Mucosa of descending colon (tissue), 3 donors: ENCODE measurements around the gene IQSEC3. TPM values are rescaled to one million over a fixed set of nuclear protein-coding genes. Genes with fewer than 3 reads are reported as not detected.

Experiments used
- ATAC-seq: fragments of 200-7000 bp; cut with Tn5 transposase; one replicate; pipeline ENCODE4 v1.9.1; 2020; ENCODE audit warnings: mild to moderate bottlenecking, moderate library complexity
- DNase-seq, 3 donors: peaks; one replicate each; pipeline ENCODE4 v3.0.0-alpha.2; 2020
- H3K36me3 ChIP-seq: fragments of 200-600 bp; one replicate; pipeline ENCODE4 v1.8.0; 2021; ENCODE audit warnings: low read depth, mild to moderate bottlenecking
- H3K4me1 ChIP-seq: fragments of 200-600 bp; one replicate; pipeline ENCODE4 v1.8.0; 2021; ENCODE audit warnings: low read depth, mild to moderate bottlenecking
- H3K4me3 ChIP-seq: fragments of 200-600 bp; one replicate; pipeline ENCODE4 v1.8.0; 2021; ENCODE audit warnings: mild to moderate bottlenecking
- H3K9me3 ChIP-seq: fragments of 200-600 bp; one replicate; pipeline ENCODE4 v1.8.0; 2021; ENCODE audit warnings: mild to moderate bottlenecking
- intact Hi-C, 2 donors: fragments of 100-400 bp; cut with DNase I in 1 of 2; cut with micrococcal nuclease in 1 of 2; formaldehyde crosslinking; loops; one replicate each; pipeline versions ENCODE4 v1.11.0 to v1.11.1; 2022; cut with DNase I, micrococcal nuclease
- total RNA-seq, 3 donors: library from RNA; stranded (reverse); fragmentation: NEBNext Ultra II Directional in 2 of 3; extraction: Animal tissue kit (Norgen Biotek cat#: 25700) in 2 of 3; gene quantifications; one replicate each; pipeline versions ENCODE4 v1.2.1 to v1.2.4, GENCODE V29; 2021 to 2023
- TF ChIP-seq, protein P1 (sequence below): fragments of 200-600 bp; IDR thresholded peaks from one replicate; pipeline ENCODE4 v1.8.0; 2022; ENCODE audit warnings: antibody characterized with exemption, mild to moderate bottlenecking
- donor health status: DM: no; HTN: no; CAD: no; lungs with moderate emphysema.
- donor health status: DM: no; HTN: no; CAD: no.
- donor health status: DM: no; HTN: yes; CAD: no.

Gene IQSEC3
- total RNA-seq, 3 donors from 2014 or later: 0.23 to 2.3 (median 1.1) TPM

DNA sequence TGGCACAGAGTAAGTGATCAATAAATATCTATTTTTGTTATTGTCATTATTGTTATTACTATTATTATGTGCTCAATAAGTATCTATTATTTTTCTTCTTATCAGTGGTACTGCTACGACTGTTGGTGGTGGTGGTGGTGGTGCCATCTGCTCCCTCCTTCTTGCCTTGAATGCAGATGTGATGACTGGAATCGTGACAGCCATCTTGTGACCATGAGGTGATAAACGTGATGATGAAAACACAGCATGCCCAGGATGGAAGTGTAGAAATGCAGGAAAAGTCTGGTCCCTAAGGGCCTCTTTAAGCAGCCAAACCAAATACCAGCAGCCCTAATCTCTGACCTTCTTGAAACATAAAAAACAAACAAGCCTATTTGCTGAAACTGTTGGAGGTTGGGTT is 125.0 kb downstream of the IQSEC3 start:
- intact Hi-C loops: no loop called here
- ATAC-seq (no peak), DNase-seq (no peak)
- Histone ChIP-seq H3K9me3 (no peaks in the 10 kb centered on the region), H3K4me1 (peaks cover 3% of the 10 kb centered on the region), H3K36me3 (no peaks in the 10 kb centered on the region), H3K4me3 (no peak overlapping the region)
- TF ChIP-seq, protein P1, sequence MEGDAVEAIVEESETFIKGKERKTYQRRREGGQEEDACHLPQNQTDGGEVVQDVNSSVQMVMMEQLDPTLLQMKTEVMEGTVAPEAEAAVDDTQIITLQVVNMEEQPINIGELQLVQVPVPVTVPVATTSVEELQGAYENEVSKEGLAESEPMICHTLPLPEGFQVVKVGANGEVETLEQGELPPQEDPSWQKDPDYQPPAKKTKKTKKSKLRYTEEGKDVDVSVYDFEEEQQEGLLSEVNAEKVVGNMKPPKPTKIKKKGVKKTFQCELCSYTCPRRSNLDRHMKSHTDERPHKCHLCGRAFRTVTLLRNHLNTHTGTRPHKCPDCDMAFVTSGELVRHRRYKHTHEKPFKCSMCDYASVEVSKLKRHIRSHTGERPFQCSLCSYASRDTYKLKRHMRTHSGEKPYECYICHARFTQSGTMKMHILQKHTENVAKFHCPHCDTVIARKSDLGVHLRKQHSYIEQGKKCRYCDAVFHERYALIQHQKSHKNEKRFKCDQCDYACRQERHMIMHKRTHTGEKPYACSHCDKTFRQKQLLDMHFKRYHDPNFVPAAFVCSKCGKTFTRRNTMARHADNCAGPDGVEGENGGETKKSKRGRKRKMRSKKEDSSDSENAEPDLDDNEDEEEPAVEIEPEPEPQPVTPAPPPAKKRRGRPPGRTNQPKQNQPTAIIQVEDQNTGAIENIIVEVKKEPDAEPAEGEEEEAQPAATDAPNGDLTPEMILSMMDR: no peak

DNA sequence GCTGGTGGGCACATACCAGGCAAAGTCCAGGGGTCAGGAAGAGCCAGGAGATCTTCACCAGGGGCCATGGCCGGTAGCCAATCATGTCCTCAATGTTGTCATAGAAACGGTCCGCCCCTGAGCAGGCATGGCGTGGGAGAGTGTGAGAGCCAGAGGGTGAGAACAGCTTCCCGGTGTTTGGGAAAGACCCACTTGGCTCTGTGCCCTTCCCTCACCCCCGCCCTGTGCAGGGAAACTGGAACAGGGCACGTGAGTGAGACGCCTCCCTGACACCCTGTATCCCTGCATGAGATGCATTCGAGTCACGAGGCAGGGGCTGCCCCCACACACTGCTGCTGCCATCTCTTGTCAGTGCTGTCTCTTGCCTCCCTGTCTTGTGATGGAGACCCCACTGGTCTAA is 126.7 kb downstream of the IQSEC3 start:
- no peak for ATAC-seq

DNA sequence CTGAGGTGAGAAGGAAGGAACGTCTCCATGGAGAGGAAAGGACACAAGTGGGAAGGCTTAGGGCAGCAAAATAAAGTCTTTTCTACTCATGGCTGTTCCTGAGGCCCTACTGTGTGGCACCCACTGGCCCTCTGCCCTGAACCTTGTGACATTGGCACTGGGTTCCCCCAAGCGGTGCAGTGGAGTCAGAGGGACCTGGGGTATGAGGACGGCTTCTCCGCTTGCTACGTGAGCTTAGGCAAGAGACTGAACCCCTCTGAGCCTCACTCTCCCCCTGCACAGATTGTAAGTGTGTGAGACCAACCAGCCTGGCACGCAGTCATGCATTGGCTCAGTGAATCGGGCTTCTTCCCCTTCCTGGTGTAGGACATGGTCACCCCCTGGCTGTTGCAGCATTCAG is 127.7 kb downstream of the IQSEC3 start:
- ATAC-seq (no peak), DNase-seq (no peak)
- peaks cover 2% of the 10 kb centered on the region for H3K4me1 ChIP-seq
- H3K9me3 ChIP-seq: no peaks in the 10 kb centered on the region
- intact Hi-C loops: no loop called here
- H3K36me3 ChIP-seq: no peaks in the 10 kb centered on the region
- TF ChIP-seq, protein P1: no peak
- no peak overlapping the region for H3K4me3 ChIP-seq

More for the DNA sequence above, 126.7 kb downstream of the IQSEC3 start:
- TF ChIP-seq, protein P1: no peak
- Histone ChIP-seq H3K36me3 (no peaks in the 10 kb centered on the region), H3K4me1 (peaks cover 3% of the 10 kb centered on the region), H3K9me3 (no peaks in the 10 kb centered on the region), H3K4me3 (no peak overlapping the region)
- no peak for DNase-seq
- intact Hi-C loops: no loop called here

DNA sequence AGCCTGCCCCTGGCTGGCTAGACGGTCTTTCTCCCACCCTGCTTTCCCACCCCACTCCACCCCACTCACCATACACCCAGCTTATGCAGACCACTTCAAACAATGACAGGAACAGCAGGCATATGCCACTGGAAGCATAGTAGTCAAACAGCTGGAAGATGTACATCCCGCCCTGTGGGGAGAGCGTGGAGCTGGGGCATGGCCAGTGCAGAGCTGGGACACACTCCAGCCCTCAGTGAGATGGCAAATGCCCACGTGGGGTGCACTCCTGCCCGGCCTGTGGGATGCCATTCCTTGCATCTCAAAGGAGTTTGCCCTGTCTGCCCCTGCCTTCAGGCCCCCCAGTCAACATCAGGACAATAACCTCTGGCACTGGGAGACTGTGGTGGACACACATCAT is 128.6 kb downstream of the IQSEC3 start:
- Histone ChIP-seq H3K36me3 (no peaks in the 10 kb centered on the region), H3K4me3 (no peak overlapping the region), H3K9me3 (no peaks in the 10 kb centered on the region), H3K4me1 (no peaks in the 10 kb centered on the region)
- ATAC-seq: no peak
- TF ChIP-seq, protein P1: no peak
- intact Hi-C loops: no loop called here
- no peak for DNase-seq

DNA sequence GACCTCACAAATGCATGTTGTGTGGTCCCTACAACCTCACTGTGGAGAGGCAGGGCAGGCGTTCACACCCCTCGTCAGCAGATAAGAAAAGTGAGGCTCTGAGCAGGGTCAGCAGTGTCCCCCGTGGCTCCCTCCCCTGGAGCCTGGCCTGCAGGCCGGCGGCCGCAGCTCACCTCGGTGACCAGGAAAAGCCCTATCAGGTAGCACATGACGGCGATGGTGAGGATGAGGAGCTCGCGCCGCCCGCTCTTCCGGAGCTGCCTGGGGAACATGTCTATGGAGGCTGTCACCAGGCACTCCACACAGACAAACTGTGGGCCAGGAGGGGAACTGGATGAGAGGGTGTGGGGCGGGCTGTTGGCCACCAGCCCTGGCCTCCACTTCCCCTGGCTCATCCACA is 129.4 kb downstream of the IQSEC3 start:
- H3K4me1 ChIP-seq: no peaks in the 10 kb centered on the region
- DNase-seq (no peak), ATAC-seq (no peak)
- TF ChIP-seq, protein P1: no peak
- no peaks in the 10 kb centered on the region for H3K9me3 ChIP-seq
- no peaks in the 10 kb centered on the region for H3K36me3 ChIP-seq
- intact Hi-C loops: no loop called here
- H3K4me3 ChIP-seq: no peak overlapping the region

DNA sequence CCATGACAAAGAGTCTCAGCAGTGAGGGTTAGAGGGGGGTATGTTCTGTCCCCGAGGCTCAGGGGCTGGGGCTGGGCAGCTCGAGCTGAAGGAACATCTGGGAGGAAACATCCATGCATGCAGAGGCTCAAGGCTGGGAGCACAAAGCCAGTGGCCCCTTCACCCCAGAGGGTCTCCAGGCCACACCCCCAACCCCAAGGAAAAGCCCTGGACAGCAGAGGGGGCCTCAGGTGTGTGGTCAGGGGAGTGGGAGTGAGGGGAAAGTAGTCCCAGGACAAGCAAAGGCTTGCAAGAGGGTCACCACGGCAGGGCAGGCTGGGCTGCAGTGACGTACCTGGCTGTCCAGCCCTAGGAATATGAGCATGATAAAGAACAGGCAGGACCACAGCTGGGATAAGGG is 129.9 kb downstream of the IQSEC3 start:
- no peak for ATAC-seq
- Histone ChIP-seq H3K36me3 (no peaks in the 10 kb centered on the region), H3K4me1 (no peaks in the 10 kb centered on the region), H3K9me3 (no peaks in the 10 kb centered on the region), H3K4me3 (no peak overlapping the region)
- intact Hi-C loops: no loop called here
- TF ChIP-seq, protein P1: no peak
- DNase-seq: no peak
